SKM-1 treated with dmso at 0.1 percent for 144 hours (cell line): ENCODE measurements around the gene GALNT9.
"Not testable (repeated sequence)": the region's sequence is repeated elsewhere in the genome, so short reads cannot be mapped to it uniquely, and the experiment has no call there.

Source experiments
- DNase-seq: peaks from one replicate; lab custom pipeline; 2025; ENCODE audit not compliant: unreplicated experiment; lab: John Stamatoyannopoulos, UW

The GALNT9 gene

GRCh38 chr12:132267873-132268272, 61.5 kb downstream of the GALNT9 start:
- DNase-seq: no peak

DNA sequence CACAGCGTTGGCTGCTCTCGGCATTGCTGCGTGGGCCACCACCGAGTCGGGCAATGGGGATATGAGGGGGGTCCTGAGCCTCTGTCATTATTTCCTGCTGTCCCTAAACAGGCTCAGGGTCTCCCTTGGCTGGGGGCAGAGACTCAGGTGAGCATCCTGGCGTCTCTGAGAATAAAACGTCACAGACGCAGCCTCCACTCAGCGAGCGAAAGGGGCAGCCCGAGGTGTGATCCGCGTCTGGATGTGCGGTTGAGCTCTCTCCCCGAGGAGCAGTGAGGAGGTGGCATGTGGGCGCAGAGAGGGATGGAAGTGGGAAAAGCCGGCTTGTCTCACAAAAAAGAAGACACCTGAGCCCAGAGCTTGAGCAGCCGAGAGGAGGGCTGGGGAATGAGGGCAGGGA, 62.6 kb downstream of the GALNT9 start:
- DNase-seq: no peak

- DNase-seq: no peak
Observed at GRCh38 chr12:132266370-132266769, 63.0 kb downstream of the GALNT9 start.

DNA sequence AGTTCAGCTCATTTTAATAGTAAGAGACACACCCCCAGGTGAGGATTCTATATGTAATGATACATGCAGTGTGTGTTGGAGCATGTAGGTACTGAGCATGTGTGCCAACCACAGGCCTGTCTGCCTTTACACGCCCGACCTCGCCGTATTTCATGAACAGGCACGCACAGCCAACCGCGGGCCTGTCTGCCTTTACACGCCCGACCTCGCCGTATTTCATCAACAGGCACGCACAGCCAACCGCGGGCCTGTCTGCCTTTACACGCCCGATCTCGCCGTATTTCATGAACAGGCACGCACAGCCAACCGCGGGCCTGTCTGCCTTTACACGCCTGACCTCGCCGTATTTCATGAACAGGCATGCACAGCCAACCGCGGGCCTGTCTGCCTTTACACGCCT, 63.6 kb downstream of the GALNT9 start:
- DNase-seq: not testable (repeated sequence)

- no peak for DNase-seq
Observed at GRCh38 chr12:132265056-132265800, 64.2 kb downstream of the GALNT9 start.

GRCh38 chr12:132264086-132265010, 65.0 kb downstream of the GALNT9 start:
- no peak for DNase-seq

DNA sequence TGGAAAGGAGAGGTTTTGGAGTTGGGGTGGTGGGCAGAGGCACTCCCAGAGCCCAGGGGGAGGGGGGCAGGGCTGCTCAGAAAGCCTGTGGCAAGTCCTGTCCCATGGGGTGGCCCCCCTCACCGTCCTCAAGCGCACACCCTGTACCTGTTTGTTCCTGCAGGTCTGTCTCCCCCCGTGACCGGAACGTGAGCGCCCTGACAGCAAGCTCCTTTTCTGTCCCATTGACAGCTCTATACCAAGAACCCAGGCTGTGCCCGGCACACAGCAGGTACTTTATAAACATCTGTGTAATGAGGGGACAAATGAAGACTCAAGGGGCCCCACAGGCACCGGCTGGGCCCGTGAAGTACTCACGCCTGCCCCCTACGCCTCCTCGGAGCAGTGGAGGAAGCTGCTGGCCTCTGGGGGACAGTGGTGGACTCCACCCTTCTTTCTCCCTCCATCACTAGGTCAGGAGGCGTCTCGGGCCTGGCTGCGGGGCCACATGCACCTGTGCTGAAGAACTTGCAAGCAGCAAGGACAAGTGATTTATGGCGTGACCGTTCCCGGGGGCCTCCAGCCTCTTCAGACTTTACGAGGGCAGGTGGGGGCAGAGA, 65.8 kb downstream of the GALNT9 start:
- DNase-seq: no peak

GRCh38 chr12:132263061-132263360, 66.4 kb downstream of the GALNT9 start:
- DNase-seq: no peak

DNA sequence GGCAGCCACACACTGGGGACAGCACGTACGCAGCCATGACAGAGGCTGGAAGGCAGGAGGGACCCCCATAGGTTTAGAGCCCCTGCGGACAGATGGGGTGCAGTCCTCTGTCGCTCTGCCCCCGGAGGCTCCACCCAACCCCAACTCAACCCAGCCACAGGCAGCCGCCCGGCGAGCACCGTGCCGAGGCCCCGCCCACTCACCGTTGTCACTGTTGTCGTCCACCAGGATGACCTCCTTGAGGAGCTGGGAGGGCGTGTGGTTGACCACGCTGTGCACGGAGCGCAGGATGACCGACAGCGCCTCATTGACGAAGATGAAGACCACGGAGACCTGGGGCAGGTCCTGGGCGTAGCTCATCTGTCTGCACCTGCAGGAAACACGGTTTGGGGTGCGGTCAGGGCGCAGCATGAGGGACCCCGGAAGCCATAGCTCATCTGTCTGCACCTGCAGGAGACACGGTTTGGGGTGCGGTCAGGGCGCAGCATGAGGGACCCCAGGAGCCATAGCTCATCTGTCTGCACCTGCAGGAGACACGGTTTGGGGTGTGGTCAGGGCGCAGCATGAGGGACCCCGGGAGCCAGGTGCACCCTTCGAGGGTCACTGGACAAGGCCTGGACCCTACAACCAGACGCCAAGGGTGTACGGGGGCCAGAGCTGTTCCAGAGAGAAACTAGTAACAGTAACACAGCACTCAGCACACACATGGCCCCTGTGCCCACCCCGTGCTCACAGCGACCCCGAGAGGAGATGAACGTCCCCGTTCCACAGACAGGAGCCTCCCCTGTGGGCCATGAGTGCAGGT, 66.9 kb downstream of the GALNT9 start:
- no peak for DNase-seq

GRCh38 chr12:132261328-132262138, 67.9 kb downstream of the GALNT9 start:
- no peak for DNase-seq

DNA sequence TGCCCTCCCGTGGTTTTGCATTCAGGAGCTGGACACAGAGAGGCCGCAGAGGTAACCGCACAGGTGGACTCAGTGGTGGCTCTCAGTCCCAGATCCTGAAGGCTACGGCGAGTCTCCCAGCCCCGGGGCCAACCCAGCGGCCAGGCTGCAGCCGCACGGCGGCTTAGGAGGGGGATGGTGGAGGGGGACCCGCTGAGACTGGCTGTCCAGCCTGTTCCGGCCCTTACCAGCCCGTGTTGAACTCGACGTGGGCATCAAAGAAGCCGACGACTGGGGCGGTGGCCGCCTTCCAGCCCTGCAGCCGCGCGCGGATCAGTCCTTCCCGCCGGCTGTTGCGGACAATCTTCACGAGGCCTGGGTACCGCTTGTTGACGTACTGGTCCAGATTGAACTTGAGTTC, 68.7 kb downstream of the GALNT9 start:
- DNase-seq: no peak

- DNase-seq: no peak
Observed at GRCh38 chr12:132259872-132260695, 69.3 kb downstream of the GALNT9 start.

DNA sequence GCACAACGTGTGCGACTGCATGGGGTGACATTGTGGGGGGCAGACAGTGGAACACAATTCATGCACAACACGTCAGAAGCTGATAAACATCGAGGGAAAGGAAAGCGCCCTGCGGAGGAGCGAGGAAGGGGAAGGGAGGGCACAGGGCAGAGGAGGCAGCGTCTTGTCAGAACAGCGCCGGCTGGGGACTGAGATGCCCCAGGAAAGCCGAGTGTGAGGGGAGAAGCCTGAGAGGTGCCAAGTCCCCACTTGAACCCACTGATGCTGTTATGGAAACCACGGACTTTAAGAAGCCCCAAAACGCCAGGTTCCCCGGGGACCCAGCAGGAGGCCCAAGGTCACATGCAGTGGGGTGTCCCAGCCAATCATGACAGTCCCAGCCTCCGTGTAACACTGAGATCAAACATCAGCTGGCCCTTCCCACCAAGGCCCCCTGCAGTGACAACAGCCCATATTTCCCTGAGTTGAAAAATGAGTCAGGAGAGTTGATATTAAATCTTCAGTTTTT, 70.0 kb downstream of the GALNT9 start:
- no peak for DNase-seq

GRCh38 chr12:132258543-132258942, 70.8 kb downstream of the GALNT9 start:
- no peak for DNase-seq

DNA sequence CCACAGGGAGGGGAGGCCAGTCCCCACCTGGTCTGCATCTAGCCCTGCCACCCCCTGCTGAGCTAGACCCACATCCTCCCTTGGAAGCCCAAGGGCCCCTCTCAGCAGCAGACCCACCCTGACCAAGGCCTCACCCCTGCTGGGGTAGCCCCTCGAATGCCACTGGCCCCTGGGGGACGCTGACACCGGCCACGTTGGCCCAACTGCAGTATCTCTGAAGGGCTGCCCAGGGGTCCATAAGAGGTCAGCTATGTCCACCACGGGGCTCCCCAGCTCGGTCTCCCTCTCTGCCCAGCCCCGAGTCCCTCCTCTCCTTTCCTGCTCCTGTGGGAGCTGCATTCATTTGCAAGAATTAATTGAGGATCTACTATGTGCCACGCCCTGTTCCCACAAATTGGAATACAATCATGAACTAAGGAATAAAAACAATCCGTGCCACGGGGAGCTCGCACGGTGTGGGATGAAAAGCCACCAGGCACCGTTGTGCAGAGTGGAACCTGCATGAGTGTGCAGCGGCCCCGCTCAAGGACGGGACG, 71.4 kb downstream of the GALNT9 start:
- DNase-seq: no peak

DNA sequence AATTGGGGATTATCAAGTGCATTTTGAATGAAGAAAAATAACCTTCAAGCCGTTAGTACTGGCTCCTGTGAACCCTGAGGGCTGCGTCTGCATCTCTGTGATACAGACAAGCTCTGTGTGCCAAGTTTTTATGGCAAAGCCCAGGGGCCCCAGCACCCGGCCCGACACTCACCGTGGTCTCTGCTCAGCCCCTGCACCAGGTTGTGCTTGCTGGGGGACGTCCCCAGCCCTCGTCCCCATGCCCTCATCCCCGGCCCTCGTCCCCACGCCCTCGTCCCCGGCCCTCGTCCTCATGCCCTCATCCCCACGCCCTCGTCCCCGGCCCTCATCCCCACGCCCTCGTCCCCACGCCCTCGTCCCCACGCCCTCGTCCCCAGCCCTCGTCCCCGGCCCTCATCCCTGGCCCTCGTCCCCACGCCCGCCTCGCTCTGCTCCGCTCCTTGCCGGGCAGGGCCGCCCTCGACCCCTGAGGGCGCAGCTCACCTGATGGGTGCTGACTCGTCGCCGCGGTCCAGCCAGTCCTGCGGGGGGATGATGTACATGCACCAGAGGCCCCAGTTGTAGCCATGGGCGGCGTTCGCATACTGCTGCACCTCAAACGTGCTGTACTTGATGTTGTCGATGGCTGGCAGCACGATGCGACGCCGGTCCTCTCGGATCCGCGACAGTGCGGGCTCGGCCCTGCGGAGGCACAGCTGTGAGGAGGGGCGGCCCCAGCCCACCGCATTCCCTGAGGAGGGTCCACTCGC, 72.0 kb downstream of the GALNT9 start:
- no peak for DNase-seq

- no peak for DNase-seq
Observed at GRCh38 chr12:132256646-132257045, 72.7 kb downstream of the GALNT9 start.

DNA sequence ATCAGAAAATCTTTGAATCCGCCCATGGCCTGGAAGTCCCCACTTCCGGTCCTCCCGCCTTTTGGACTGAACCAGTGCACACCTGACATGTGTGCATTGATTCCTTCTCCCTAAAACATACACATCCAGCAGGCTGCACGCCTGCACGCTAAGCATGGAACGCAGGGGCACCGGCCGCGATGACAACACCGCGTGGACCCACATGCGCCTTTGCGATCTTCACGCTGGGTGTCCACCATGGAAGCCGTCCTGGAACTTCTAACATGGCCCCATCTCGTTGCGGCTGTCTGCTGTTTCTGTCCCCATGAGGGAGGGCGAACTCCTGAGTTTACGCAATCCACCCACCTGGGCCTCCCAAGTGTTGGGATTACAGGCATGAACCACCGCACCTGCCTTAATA, 73.7 kb downstream of the GALNT9 start:
- DNase-seq: no peak
